NCI-H1417 (cell line): Measurements from ENCODE around the gene ATXN7.

ENCODE experiments used
- DNase-seq, 3 experiments: peaks; one replicate each; lab custom pipeline; 2025; lab: John Stamatoyannopoulos, UW

The ATXN7 gene

GRCh38 chr3:63981980-63982379 lies 118.3 kb downstream of the ATXN7 start:
- no peak for DNase-seq

DNA sequence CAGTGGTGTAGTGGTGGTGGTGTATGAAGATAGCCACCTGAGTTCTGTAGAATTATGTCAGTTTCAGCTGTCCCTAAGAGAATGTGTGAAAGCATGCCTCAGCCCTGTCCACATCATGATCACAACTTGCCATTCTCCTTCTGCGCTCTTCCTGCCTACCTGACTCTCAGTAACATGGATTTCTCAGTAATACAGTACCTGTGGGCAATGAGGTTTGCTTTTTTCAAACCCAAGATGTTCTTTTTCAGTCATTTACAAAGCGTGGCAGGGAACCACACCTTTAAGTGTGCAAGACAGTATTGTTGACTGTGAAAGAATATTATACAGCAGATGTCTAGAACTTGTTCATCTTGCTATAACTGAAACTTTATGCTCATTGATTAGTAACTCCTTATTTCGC lies 120.7 kb downstream of the ATXN7 start:
- no peak for DNase-seq

DNA sequence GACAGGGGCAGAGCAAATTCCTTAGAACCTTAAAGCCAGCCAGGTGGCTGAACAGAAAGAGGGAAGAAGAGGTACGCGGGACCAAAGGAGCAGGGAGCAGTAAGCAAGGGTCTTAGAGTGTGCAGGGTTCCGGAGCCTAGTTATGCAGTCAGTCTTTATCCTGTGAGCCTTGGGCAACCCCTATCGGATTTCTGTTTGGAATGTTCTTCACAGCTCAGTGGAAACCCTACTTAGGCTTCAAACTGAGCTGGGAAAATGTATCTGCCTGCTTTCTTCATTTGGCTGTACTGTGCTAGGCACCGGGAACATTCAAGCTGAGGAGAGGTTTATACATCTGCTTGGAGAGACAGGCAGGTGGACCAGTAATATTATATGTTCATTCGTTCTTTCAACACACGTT lies 122.5 kb downstream of the ATXN7 start:
- DNase-seq, result no peak

GRCh38 chr3:63986831-63987230 lies 123.2 kb downstream of the ATXN7 start:
- no peak for DNase-seq

DNA sequence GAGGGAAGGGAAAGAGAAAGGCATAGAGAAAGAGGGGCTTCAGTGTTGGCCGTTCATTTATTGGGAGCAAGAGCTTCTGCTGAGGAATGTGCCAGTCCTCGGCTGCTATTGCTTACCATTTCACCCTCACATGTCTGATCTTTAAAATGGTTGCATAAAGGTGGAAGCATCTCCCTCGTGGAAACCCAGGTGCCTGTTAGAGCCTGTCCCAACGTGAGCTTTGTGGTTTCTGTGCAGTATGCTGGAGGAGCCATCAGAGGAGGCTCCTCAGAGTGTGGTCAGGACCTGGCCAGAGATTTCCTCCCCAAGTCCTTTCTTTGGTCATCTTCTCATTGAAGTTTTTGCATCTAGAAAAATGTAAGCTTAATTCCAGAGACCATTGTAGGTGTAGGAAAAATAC lies 125.3 kb downstream of the ATXN7 start:
- DNase-seq, result no peak

DNA sequence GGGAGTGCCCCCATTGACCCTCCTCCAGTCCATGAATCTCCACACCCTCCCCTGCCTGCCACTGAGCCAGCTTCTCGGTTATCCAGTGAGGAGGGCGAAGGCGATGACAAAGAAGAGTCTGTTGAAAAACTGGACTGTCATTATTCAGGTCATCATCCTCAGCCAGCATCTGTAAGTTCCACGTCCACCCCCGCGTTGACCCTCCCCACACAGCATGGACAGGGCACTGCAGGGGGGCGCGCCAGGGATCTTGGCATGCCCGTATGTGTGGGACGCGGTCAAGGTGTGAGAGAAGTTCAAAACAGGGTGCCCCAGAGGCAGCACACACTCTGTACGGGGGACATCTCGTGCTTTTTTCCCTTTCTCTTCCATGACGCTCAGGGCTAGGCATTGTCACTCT lies 126.5 kb downstream of the ATXN7 start:
- DNase-seq, result no peak

GRCh38 chr3:63990733-63991132 lies 127.1 kb downstream of the ATXN7 start:
- DNase-seq, result no peak

DNA sequence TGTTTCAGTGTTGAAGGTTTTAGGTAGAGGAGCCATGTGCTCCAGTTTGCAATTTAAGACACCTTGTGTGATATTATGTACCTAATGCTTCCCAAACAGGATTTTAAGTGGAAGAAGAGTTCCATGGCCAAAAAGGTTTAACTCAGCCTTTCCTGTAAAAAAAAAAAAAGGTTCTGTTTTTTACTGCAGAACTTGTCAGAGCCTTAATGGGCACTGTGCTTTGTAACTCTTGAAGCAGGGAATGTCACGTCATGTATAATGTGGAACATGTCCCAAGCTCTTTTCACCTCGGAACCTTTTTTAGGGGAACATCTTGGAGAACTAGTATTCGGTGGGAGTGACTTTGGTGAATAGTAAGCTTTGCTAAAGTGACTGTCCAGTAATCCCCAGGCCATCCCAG lies 128.0 kb downstream of the ATXN7 start:
- DNase-seq, result no peak

GRCh38 chr3:63992516-63993209 lies 129.0 kb downstream of the ATXN7 start:
- no peak for DNase-seq

- DNase-seq, result peak; percentile 19 to 69 (median 39)
Observed at GRCh38 chr3:63993653-63994079, 130.0 kb downstream of the ATXN7 start.

- DNase-seq, result no peak
Observed at GRCh38 chr3:63995086-63995485, 131.4 kb downstream of the ATXN7 start.

GRCh38 chr3:63998852-63999754 lies 135.4 kb downstream of the ATXN7 start:
- DNase-seq, result no peak

DNA sequence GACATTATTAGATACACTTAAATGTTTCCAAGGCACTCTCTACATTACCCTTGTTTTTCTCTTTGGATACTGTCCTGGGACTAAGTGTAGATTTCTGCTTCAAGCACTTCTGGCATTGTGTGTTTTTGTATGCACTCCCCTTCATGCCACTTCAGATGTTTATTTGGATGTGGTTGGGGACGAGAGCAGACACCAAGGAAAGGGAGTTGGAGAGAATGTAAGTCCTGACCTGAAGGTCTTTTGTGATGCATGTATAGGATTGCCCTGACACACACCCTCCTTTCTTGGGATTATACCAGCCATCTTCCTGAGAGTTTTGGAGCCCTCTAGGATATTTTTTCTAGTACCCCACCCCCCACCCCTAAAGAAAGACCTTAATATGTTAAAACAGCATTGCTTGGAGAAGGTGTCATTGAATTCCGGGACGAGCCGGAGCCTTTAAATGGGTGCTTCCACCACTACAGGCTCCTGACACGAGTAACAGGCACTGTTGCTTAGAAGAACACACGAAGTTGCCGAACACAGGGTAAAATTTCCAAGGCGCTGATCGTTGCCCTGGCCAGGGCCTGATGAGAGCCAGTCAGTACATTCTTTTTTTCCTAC lies 136.9 kb downstream of the ATXN7 start:
- DNase-seq, result no peak

- no peak for DNase-seq
Observed at GRCh38 chr3:64002233-64002632, 138.6 kb downstream of the ATXN7 start.

DNA sequence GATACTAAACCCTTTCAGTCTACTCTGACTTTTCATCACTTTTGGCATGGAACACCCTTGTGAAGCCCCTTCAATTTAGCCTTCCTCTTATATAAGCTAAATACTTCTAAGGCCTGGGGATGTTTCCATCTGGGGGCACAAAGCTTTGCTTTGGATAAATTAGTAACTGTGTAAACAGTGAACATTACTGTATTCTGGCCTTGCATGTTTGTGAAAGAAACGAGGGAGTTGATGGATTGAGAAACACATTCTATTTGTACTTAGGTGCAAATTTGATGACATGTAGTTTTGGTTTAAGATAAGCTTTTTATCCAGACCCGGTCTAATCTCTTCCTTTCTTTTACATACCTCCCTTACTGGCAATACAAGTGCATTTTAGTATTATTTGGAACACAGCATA lies 139.9 kb downstream of the ATXN7 start:
- no peak for DNase-seq

- no peak for DNase-seq
Observed at GRCh38 chr3:64008017-64008416, 144.3 kb downstream of the ATXN7 start.

DNA sequence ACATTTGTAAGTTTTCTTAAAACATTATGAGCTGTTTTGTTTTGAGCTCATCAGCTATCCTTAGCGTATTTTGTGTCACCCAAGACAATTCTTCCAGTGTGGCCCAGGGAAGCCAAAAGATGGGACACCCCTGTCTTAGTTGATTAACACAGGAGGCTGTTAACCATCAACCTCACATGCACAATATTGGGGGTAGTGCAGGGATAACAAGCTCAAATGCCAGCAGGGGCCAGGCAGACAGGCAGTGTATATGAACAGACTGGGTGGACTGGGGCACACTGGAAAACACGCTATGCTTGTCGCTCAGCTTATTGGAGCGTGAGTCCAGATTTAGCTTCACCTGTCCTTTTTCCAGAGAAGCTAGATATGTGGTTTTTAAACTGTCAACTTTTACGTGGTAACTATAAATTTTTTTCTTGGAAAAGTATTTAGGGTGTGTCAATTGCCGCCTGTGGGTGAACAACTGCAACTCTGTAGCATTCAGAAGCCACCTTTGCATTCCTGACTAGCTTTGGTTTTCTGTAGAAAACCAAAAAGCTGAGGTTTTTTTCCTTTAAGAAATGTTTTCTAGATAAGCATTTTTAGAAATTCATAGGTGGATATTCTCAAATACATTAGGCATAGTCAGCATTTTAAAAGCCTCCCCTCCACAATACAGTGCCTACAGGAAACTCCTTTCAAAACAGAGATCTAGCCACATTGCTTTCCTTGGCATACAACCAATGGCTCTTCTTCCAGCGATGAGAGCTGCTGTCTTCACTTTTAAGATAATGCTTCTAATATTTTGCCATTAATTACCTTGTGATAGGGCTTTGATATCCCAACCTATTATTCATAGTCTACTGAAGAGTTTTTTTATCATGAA lies 145.1 kb downstream of the ATXN7 start:
- DNase-seq, result no peak

GRCh38 chr3:64009528-64009927 lies 145.9 kb downstream of the ATXN7 start:
- DNase-seq, result no peak

- no peak for DNase-seq
Observed at GRCh38 chr3:64010199-64010598, 146.5 kb downstream of the ATXN7 start.

DNA sequence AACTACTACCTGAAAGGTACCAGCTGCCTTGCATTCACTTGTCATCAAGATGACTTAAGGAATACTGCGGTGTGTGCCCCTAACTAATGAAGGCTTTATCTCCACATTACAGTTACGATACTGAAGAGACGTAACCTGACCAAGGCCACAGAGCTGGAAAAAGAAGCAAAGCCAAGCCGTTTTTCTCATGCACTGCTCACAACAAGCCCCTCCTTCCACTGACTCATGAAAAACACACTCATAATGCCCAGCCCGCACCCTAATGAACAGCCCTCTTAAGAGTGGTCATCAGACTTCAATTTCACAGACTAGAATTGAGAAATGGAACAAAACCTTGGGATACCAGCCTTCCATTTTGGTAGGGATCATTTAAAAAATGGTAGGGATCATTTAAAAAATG lies 148.0 kb downstream of the ATXN7 start:
- no peak for DNase-seq

DNA sequence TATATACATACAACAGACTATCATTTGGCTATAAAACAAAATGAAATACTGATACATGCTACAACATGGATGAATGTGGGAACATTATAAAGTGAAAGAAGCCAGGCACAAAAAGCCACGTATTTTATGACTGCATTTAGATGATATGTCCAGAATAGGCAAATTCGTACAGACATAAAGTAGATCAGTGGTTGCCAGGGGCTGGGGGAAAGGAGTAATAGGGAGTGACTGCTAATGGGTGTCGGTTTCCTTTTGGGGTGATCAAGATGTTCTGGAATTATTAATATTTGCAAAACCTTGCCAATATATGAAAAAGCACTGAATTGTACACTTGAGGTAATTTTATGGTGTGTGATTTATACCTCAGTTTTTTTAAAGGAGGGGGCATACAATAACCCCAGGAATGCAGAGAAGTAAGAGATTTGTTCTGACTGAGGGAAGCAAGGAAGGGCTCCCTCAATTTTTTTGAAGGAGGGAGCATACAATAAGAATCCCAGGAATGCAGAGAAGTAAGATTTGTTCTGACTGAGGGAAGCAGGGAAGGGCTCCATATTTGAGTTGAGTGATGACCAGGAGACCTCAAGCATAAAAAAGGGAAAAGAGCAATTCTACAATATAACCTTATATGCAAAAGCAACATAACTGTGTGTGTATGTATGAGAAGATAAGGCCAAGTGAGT lies 153.4 kb downstream of the ATXN7 start:
- no peak for DNase-seq
